CD4-positive, alpha-beta T cell treated with Interleukin-6 at 100 ng/mL for 8 hours (primary cell): Measurements from ENCODE around the gene BRIP1.
"Not testable (repeated sequence)": the region's sequence is repeated elsewhere in the genome, so short reads cannot be mapped to it uniquely, and the experiment has no call there.

Source experiments
- DNase-seq: peaks from one replicate; pipeline ENCODE4 v3.0.0-alpha.2; 2020; ENCODE audit warnings: mixed read lengths, low spot score

BRIP1 gene

GRCh38 chr17:61728297-61728836 lies 135.0 kb downstream of the BRIP1 start:
- no peak for DNase-seq

GRCh38 chr17:61727798-61728197 lies 135.5 kb downstream of the BRIP1 start:
- not testable (repeated sequence) for DNase-seq

- no peak for DNase-seq
Measured at GRCh38 chr17:61726977-61727376, 136.4 kb downstream of the BRIP1 start.

- no peak for DNase-seq
Measured at GRCh38 chr17:61724777-61725176, 138.6 kb downstream of the BRIP1 start.

- DNase-seq, result no peak
Measured at GRCh38 chr17:61723914-61724313, 139.4 kb downstream of the BRIP1 start.

- DNase-seq, result no peak
Measured at GRCh38 chr17:61723183-61723582, 140.1 kb downstream of the BRIP1 start.

- no peak for DNase-seq
Measured at GRCh38 chr17:61722398-61722797, 140.9 kb downstream of the BRIP1 start.

- no peak for DNase-seq
Measured at GRCh38 chr17:61720016-61720795, 143.1 kb downstream of the BRIP1 start.

GRCh38 chr17:61719220-61719619 lies 144.1 kb downstream of the BRIP1 start:
- not testable (repeated sequence) for DNase-seq

GRCh38 chr17:61718022-61718421 lies 145.3 kb downstream of the BRIP1 start:
- no peak for DNase-seq

- no peak for DNase-seq
Measured at GRCh38 chr17:61717352-61717751, 146.0 kb downstream of the BRIP1 start.

- DNase-seq, result no peak
Measured at GRCh38 chr17:61716225-61716829, 147.0 kb downstream of the BRIP1 start.

- DNase-seq, result no peak
Measured at GRCh38 chr17:61715348-61715747, 148.0 kb downstream of the BRIP1 start.

- DNase-seq, result no peak
Measured at GRCh38 chr17:61714300-61714699, 149.0 kb downstream of the BRIP1 start.

- no peak for DNase-seq
Measured at GRCh38 chr17:61713035-61713434, 150.3 kb downstream of the BRIP1 start.

GRCh38 chr17:61710546-61710945 lies 152.8 kb downstream of the BRIP1 start:
- DNase-seq, result no peak

GRCh38 chr17:61709567-61709966 lies 153.8 kb downstream of the BRIP1 start:
- DNase-seq, result no peak

- DNase-seq, result no peak
Measured at GRCh38 chr17:61704935-61705449, 158.3 kb downstream of the BRIP1 start.

GRCh38 chr17:61702450-61702849 lies 160.9 kb downstream of the BRIP1 start:
- no peak for DNase-seq

- DNase-seq, result no peak
Measured at GRCh38 chr17:61701978-61702377, 161.3 kb downstream of the BRIP1 start.

GRCh38 chr17:61701334-61701733 lies 162.0 kb downstream of the BRIP1 start:
- DNase-seq, result no peak

GRCh38 chr17:61700252-61700651 lies 163.1 kb downstream of the BRIP1 start:
- DNase-seq, result no peak

GRCh38 chr17:61699694-61700093 lies 163.6 kb downstream of the BRIP1 start:
- DNase-seq, result no peak
